Nephron (organoid): ENCODE measurements around the gene STOML3.

Experiments
- H3K27ac Mint-ChIP-seq, 3 experiments: 2 replicates each; pipeline ENCODE4 v1.8.0; 2020; ENCODE audit warnings: mixed read lengths in 3 of 3, mild to moderate bottlenecking in 2 of 3, moderate library complexity in 1 of 3
- H3K27me3 Mint-ChIP-seq: 2 replicates; pipeline ENCODE4 v1.8.0; 2021; ENCODE audit warnings: low read depth, mild to moderate bottlenecking, moderate library complexity, mixed read lengths
- H3K36me3 Mint-ChIP-seq: 2 replicates; pipeline ENCODE4 v1.8.0; 2020; ENCODE audit warnings: low read depth, mixed read lengths
- H3K4me1 Mint-ChIP-seq: 2 replicates; pipeline ENCODE4 v1.8.0; 2020; ENCODE audit warnings: mixed read lengths
- H3K4me3 Mint-ChIP-seq, 3 experiments: 2 replicates each; pipeline ENCODE4 v1.8.0; 2020; ENCODE audit warnings: mild to moderate bottlenecking in 3 of 3, mixed read lengths in 3 of 3, moderate library complexity in 2 of 3
- H3K9me3 Mint-ChIP-seq: 2 replicates; pipeline ENCODE4 v1.8.0; 2020; ENCODE audit warnings: mixed read lengths
- TF ChIP-seq, protein P1 (sequence below), 3 experiments: fragments of 200-600 bp; sonication (generic); IDR thresholded peaks; one replicate each; pipeline ENCODE4 v1.5.0; 2021; ENCODE audit warnings: antibody characterized with exemption in 3 of 3; ENCODE audit not compliant: unreplicated experiment in 3 of 3

The STOML3 gene

DNA sequence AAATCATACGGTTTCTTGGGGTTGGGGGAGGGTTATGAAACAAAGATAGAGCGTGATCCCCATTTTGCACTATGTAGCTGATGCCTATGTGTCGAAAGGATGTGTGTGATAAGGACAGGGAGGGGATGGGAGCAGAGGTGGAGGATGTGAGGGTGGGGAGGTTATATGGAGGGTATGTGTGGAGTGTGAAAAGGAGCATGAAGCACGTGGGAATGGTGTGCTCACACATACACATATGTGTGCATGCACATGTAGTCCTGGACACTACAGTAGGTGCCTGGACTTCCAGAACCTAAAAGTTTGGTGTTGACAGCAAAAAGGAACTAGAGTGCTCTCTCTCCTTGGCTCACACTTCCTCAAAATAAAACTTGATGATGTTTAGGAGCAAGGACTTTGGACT, 25.4 kb downstream of the STOML3 start:
- TF ChIP-seq, protein P1, sequence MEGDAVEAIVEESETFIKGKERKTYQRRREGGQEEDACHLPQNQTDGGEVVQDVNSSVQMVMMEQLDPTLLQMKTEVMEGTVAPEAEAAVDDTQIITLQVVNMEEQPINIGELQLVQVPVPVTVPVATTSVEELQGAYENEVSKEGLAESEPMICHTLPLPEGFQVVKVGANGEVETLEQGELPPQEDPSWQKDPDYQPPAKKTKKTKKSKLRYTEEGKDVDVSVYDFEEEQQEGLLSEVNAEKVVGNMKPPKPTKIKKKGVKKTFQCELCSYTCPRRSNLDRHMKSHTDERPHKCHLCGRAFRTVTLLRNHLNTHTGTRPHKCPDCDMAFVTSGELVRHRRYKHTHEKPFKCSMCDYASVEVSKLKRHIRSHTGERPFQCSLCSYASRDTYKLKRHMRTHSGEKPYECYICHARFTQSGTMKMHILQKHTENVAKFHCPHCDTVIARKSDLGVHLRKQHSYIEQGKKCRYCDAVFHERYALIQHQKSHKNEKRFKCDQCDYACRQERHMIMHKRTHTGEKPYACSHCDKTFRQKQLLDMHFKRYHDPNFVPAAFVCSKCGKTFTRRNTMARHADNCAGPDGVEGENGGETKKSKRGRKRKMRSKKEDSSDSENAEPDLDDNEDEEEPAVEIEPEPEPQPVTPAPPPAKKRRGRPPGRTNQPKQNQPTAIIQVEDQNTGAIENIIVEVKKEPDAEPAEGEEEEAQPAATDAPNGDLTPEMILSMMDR (IDR thresholded peaks at IDR 0.05; ENCODE audit: unreplicated experiment in 3 of 3), result no peak
- Mint-ChIP-seq H3K27ac (no peak overlapping the region), H3K36me3 (no peaks in the 10 kb centered on the region), H3K4me1 (no peaks in the 10 kb centered on the region), H3K9me3 (peaks cover 9% of the 10 kb centered on the region), H3K4me3 (no peak overlapping the region), H3K27me3 (no peaks in the 10 kb centered on the region)

DNA sequence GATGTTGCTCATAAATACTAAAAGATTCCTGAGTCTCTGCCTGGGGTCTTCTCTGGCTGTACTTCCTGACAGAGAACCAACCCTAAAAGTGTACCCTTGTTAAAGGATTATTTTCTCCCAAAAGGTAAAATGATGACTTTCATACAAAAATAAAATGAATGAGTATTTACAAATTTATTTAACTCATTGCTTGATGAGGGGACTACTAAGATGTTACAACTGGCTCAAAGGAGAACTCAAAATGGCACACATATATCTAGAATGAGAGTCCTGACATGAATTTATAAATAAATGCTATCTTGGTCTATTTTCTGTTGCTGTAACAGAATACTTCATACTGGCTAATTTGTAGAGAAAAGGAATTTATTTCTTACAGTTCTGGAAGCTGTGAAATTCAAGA, 30.5 kb downstream of the STOML3 start:
- Mint-ChIP-seq H3K4me3 (no peak overlapping the region), H3K9me3 (peaks cover 15% of the 10 kb centered on the region), H3K27me3 (no peaks in the 10 kb centered on the region), H3K4me1 (no peaks in the 10 kb centered on the region), H3K36me3 (no peaks in the 10 kb centered on the region), H3K27ac (no peak overlapping the region)
- TF ChIP-seq, protein P1 (IDR thresholded peaks at IDR 0.05; ENCODE audit: unreplicated experiment in 3 of 3), result no peak

DNA sequence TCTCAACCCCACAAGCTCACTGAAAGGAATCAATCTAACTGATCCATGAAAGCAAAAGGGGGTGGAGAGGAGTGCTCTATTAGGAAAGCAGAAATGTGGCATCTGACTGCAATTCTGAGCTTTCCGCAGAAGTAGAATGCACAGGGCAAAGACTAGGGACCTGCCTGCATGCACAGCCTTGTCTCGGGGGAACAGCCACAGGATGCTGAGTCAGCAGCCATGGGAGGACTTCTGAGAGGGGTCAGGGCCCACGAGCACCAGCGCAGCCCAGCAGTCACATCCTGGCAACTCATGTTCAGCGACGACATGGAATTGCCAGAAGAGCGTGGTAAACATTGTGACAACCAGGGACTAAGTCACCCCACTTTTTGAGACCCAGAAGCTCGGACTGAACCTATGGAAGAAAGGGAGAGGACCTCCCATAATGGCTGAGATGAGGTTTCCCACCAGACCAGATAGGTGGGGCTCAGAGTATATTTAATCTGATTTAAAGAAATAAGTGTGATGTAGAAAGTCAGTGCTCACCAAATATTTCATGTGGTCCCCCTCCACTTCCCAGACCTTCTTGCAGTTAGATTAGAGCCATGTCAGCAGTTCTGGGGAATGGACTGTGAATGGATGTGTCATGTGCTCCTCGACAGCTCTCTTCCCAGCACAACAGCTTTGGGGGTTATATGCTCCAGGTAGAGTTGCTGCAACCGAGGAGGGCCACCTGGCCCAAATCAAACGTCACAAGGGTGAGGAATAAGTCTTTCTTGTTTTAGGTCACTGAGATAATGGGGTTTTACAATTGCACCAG, 32.6 kb downstream of the STOML3 start:
- H3K27me3 Mint-ChIP-seq, result no peaks in the 10 kb centered on the region
- TF ChIP-seq, protein P1 (IDR thresholded peaks at IDR 0.05; ENCODE audit: unreplicated experiment in 3 of 3), result no peak
- peaks cover 15% of the 10 kb centered on the region for H3K9me3 Mint-ChIP-seq
- no peaks in the 10 kb centered on the region for H3K36me3 Mint-ChIP-seq
- H3K4me1 Mint-ChIP-seq, result no peaks in the 10 kb centered on the region
- no peak overlapping the region for H3K4me3 Mint-ChIP-seq
- no peak overlapping the region for H3K27ac Mint-ChIP-seq

DNA sequence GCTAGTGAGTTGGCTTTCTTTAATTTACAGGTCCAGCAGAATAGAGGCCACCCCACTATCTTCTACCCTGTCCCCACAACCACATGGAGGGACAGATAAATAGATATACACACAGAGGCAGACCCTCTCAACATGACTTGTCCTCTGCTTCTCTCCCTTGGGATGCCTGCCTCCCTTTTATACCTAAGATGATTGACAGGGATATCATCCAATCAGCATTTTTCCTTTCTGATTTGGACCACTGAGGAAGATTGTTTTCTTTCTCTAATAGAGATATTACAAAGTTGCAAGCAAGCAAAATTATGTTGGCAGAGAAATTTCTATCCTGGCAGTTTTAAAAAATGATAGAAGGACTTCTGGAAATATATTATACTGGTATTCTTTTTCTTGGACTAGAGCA, 35.8 kb downstream of the STOML3 start:
- H3K27ac Mint-ChIP-seq, result no peak overlapping the region

DNA sequence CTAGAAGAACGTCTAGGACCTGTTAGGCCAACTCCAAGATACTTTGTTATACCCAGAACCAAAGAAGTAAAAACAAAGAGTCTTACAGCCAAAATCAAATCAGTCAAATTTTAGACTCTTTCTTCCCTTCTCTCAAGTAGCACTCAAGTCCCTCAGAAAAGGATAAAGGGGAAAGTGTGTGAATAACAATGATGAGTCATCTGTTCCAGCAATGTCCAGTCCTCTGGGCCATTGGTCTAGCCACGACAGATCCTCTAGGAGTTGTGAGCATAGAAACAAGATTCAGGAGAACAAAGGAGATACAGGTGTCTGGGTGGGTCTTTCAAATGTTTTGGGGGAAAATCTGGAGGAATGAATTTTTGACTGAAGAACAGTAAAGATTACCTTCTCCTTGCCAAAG, 36.3 kb downstream of the STOML3 start:
- H3K36me3 Mint-ChIP-seq, result no peaks in the 10 kb centered on the region
- no peak overlapping the region for H3K27ac Mint-ChIP-seq
- H3K27me3 Mint-ChIP-seq, result no peaks in the 10 kb centered on the region
- peaks cover 6% of the 10 kb centered on the region for H3K9me3 Mint-ChIP-seq
- no peaks in the 10 kb centered on the region for H3K4me1 Mint-ChIP-seq
- TF ChIP-seq, protein P1 (IDR thresholded peaks at IDR 0.05; ENCODE audit: unreplicated experiment in 3 of 3), result no peak
- H3K4me3 Mint-ChIP-seq, result no peak overlapping the region

More for the DNA sequence above, 35.8 kb downstream of the STOML3 start:
- Mint-ChIP-seq H3K4me3 (no peak overlapping the region), H3K27me3 (no peaks in the 10 kb centered on the region), H3K9me3 (peaks cover 6% of the 10 kb centered on the region), H3K36me3 (no peaks in the 10 kb centered on the region), H3K4me1 (no peaks in the 10 kb centered on the region)
- TF ChIP-seq, protein P1 (IDR thresholded peaks at IDR 0.05; ENCODE audit: unreplicated experiment in 3 of 3), result no peak

DNA sequence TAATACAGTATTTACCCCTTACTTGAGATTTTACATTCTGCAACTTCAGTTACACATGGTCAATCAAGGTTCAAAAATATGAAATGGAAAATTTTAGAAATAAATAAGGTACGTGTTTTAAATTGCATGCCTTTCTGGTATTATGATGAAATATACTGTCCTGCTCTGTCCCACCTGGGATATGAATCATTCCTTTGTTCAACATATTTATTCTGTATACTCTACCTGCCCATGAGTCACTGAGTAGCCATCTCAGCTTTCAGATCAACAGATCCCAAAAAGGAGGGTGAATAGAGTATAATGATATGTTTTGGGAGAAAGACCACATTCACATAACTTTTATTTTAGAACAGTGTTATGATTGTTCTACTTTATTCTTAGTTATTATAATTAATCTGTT, 37.8 kb downstream of the STOML3 start:
- no peak overlapping the region for H3K4me3 Mint-ChIP-seq
- no peaks in the 10 kb centered on the region for H3K9me3 Mint-ChIP-seq
- TF ChIP-seq, protein P1 (IDR thresholded peaks at IDR 0.05; ENCODE audit: unreplicated experiment in 3 of 3), result no peak
- no peaks in the 10 kb centered on the region for H3K4me1 Mint-ChIP-seq
- H3K27ac Mint-ChIP-seq, result no peak overlapping the region
- no peaks in the 10 kb centered on the region for H3K36me3 Mint-ChIP-seq
- H3K27me3 Mint-ChIP-seq, result peaks cover 5% of the 10 kb centered on the region
